Natural killer cell (primary cell): ENCODE data around the gene BORCS5. TPM values are rescaled to one million over a fixed set of nuclear protein-coding genes. Genes with fewer than 3 reads are reported as not detected.

Experiments used
- ATAC-seq, 3 donors: fragments of 150-1000 bp in 2 of 3; fragments of 200-7000 bp in 1 of 3; cut with Tn5 transposase; 1 replicate in 1 of 3; 2 replicates in 2 of 3; pipeline ENCODE4 v1.10.0; 2021; ENCODE audit warnings: mild to moderate bottlenecking in 2 of 3, moderate library complexity in 2 of 3
- DNase-seq, 2 donors: peaks; one replicate each; pipeline versions ENCODE4 v3.0.0 to v3.0.0-alpha.2; 2013 to 2021; ENCODE audit warnings: mixed read lengths in 1 of 2
- H3K27ac ChIP-seq: one replicate; pipeline ENCODE4 v1.5.1; 2013; ENCODE audit warnings: mild to moderate bottlenecking, low read length
- H3K27me3 ChIP-seq: one replicate; pipeline ENCODE4 v1.6.1; 2013; ENCODE audit warnings: low read length; ENCODE audit not compliant: control insufficient read depth, insufficient read depth
- H3K36me3 ChIP-seq: one replicate; pipeline ENCODE4 v1.6.1; 2013; ENCODE audit warnings: low read length; ENCODE audit not compliant: control insufficient read depth, insufficient read depth
- H3K4me1 ChIP-seq: one replicate; pipeline ENCODE4 v1.6.1; 2013; ENCODE audit warnings: low read length; ENCODE audit not compliant: control insufficient read depth, insufficient read depth
- H3K4me3 ChIP-seq: one replicate; pipeline ENCODE4 v1.5.1; 2013; ENCODE audit warnings: low read length
- H3K9me3 ChIP-seq: one replicate; pipeline ENCODE4 v1.6.1; 2013; ENCODE audit warnings: low read length; ENCODE audit not compliant: control insufficient read depth, insufficient read depth
- H3K27ac Mint-ChIP-seq, 2 donors: one replicate each; pipeline ENCODE4 v1.8.0; 2022; ENCODE audit warnings: mild to moderate bottlenecking in 2 of 2, mixed read lengths in 2 of 2, moderate library complexity in 1 of 2
- H3K27me3 Mint-ChIP-seq, 2 donors: one replicate each; pipeline ENCODE4 v1.8.0; 2022; ENCODE audit warnings: low read depth in 2 of 2, mixed read lengths in 2 of 2
- H3K36me3 Mint-ChIP-seq: one replicate; pipeline ENCODE4 v1.8.0; 2022; ENCODE audit warnings: mixed read lengths
- H3K4me1 Mint-ChIP-seq, 2 donors: one replicate each; pipeline ENCODE4 v1.8.0; 2022; ENCODE audit warnings: mixed read lengths in 2 of 2
- H3K4me3 Mint-ChIP-seq: one replicate; pipeline ENCODE4 v1.8.0; 2022; ENCODE audit warnings: mild to moderate bottlenecking, moderate library complexity, mixed read lengths
- H3K9me3 Mint-ChIP-seq, 2 donors: one replicate each; pipeline ENCODE4 v1.8.0; 2022; ENCODE audit warnings: mixed read lengths in 2 of 2
- CTCF ChIP-seq: fragments of 200-600 bp; IDR thresholded peaks from one replicate; pipeline ENCODE4 v1.8.0; 2022; ENCODE audit warnings: antibody characterized with exemption
- WGBS: methylation state at CpG from one replicate; pipeline ENCODE4 v1.1.7; 2013; ENCODE audit warnings: missing lambda C conversion rate; ENCODE audit not compliant: insufficient coverage; 5-methylcytosine and 5-hydroxymethylcytosine counted together
- intact Hi-C: fragments of 100-400 bp; cut with micrococcal nuclease; formaldehyde crosslinking; loops from one replicate; pipeline ENCODE4 v1.14.2; 2022
- total RNA-seq, 4 donors: library from RNA; stranded (reverse); fragments of 120-200 nt in 1 of 4; gene quantifications; one replicate each; pipeline versions ENCODE4 v1.2.3 to v1.2.4, GENCODE V29; 2013 to 2022

Gene BORCS5
- total RNA-seq, 3 donors from 2014 or later (not counting 1 experiment from before 2014, with no cell fraction given) = 28.5 to 32.8 (median 29.2) TPM

- H3K9me3 Mint-ChIP-seq = no peaks in the 10 kb centered on the region
- DNase-seq = no peak
- intact Hi-C loops = no loop called here
- H3K9me3 ChIP-seq = no peaks in the 10 kb centered on the region
- peaks cover 18 to 34% of the 10 kb centered on the region in 2 donors for H3K4me1 Mint-ChIP-seq
- H3K27me3 Mint-ChIP-seq = no peaks in the 10 kb centered on the region
- H3K27me3 ChIP-seq = no peaks in the 10 kb centered on the region
- ATAC-seq = no peak
- no peaks in the 10 kb centered on the region for H3K36me3 Mint-ChIP-seq
- no peak overlapping the region for H3K4me3 ChIP-seq
- H3K27ac Mint-ChIP-seq = no peak overlapping the region
- 99% methylated on average over 14 of the region's 14 CpGs for WGBS
- H3K27ac ChIP-seq = no peak overlapping the region
- TF ChIP-seq CTCF = no peak
- peaks cover 10% of the 10 kb centered on the region for H3K36me3 ChIP-seq
- H3K4me3 Mint-ChIP-seq = no peak overlapping the region
- peaks cover 16% of the 10 kb centered on the region for H3K4me1 ChIP-seq
These were observed 120.6 kb downstream of the BORCS5 start for GRCh38 chr12:12477532-12477890.

GRCh38 chr12:12480074-12480473 lies 123.2 kb downstream of the BORCS5 start:
- H3K9me3 ChIP-seq = no peaks in the 10 kb centered on the region
- H3K36me3 ChIP-seq = peaks cover 10% of the 10 kb centered on the region
- Mint-ChIP-seq H3K36me3 (no peaks in the 10 kb centered on the region), H3K27me3 (no peaks in the 10 kb centered on the region), H3K27ac (no peak overlapping the region), H3K4me1 (peaks cover 6 to 17% of the 10 kb centered on the region in 2 donors), H3K9me3 (no peaks in the 10 kb centered on the region), H3K4me3 (no peak overlapping the region)
- no peak overlapping the region for H3K27ac ChIP-seq
- no peak for TF ChIP-seq CTCF
- WGBS = 98% methylated on average over 5 of the region's 5 CpGs
- no peak for DNase-seq
- intact Hi-C loops = no loop called here
- ATAC-seq = no peak
- H3K4me3 ChIP-seq = no peak overlapping the region
- peaks cover 12% of the 10 kb centered on the region for H3K4me1 ChIP-seq
- H3K27me3 ChIP-seq = no peaks in the 10 kb centered on the region

- Mint-ChIP-seq H3K36me3 (no peaks in the 10 kb centered on the region), H3K27ac (peak overlapping the region; percentile 43 to 76), H3K4me1 (peaks cover 0 to 11% of the 10 kb centered on the region in 2 donors), H3K27me3 (no peaks in the 10 kb centered on the region), H3K9me3 (no peaks in the 10 kb centered on the region), H3K4me3 (no peak overlapping the region)
- Histone ChIP-seq H3K4me1 (peaks cover 7% of the 10 kb centered on the region), H3K27ac (peak overlapping the region; percentile 62), H3K36me3 (peaks cover 10% of the 10 kb centered on the region), H3K9me3 (no peaks in the 10 kb centered on the region), H3K27me3 (no peaks in the 10 kb centered on the region), H3K4me3 (no peak overlapping the region)
- intact Hi-C loops = no loop called here
- TF ChIP-seq CTCF = no peak
- 13% methylated on average over 2 of the region's 2 CpGs for WGBS
- peak in 2 of 3 donors; percentile 26 to 35 for ATAC-seq
- peak in 1 of 2 donors; percentile 73 for DNase-seq
These were observed 124.8 kb downstream of the BORCS5 start for GRCh38 chr12:12481631-12482030.

- Histone ChIP-seq H3K27me3 (no peaks in the 10 kb centered on the region), H3K36me3 (peaks cover 5% of the 10 kb centered on the region), H3K4me3 (peak overlapping the region; percentile 3), H3K27ac (peak overlapping the region; percentile 74), H3K4me1 (peaks cover 7% of the 10 kb centered on the region), H3K9me3 (no peaks in the 10 kb centered on the region)
- no peaks in the 10 kb centered on the region for H3K9me3 Mint-ChIP-seq
- H3K27me3 Mint-ChIP-seq = no peaks in the 10 kb centered on the region
- DNase-seq (peak in 1 of 2 donors; percentile 86), ATAC-seq (peak; percentile 41 to 64 (median 61))
- no peak for TF ChIP-seq CTCF
- H3K4me1 Mint-ChIP-seq = peaks cover 0 to 11% of the 10 kb centered on the region in 2 donors
- 62% methylated on average over 3 of the region's 6 CpGs for WGBS
- no peaks in the 10 kb centered on the region for H3K36me3 Mint-ChIP-seq
- intact Hi-C loops = no loop called here
- no peak overlapping the region for H3K4me3 Mint-ChIP-seq
- H3K27ac Mint-ChIP-seq = peak overlapping the region; percentile 43 to 76
These were observed 125.4 kb downstream of the BORCS5 start for GRCh38 chr12:12482150-12482761.
